Measurements from ENCODE around the gene OR12D2.
"Not testable (repeated sequence)": the region's sequence is repeated elsewhere in the genome, so short reads cannot be mapped to it uniquely, and the experiment has no call there.

OR12D2 gene, protein sequence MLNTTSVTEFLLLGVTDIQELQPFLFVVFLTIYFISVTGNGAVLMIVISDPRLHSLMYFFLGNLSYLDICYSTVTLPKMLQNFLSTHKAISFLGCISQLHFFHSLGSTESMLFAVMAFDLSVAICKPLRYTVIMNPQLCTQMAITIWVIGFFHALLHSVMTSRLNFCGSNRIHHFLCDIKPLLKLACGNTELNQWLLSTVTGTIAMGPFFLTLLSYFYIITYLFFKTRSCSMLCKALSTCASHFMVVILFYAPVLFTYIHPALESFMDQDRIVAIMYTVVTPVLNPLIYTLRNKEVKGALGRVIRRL

DNA sequence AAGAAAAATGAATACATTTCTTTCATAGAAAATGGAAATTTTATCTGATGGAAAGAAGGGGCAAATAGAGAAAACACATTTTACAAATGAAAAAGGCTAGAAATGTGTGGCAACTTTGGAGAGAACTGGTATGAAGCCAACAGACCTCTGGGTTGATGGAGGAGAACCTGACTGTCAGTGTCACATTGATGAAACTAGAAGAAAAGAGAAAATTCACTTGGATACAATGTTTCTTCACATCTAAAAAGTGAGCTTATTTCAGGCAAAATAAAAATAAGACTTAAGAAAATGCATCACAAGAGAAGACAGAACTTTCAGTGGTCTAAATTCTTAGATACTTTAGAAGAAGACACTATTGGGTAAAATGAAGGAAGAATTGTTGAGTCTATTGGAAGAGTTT lies at the start of gene OR12D2:
TSS of gene OR12D2 (plus strand) at position 301 of the 400 bp plus-strand sequence. CDS start 1,069 bp downstream, outside the sequence.
- H3K36me3 ChIP-seq (ENCODE audit: control insufficient read depth in 2 of 2, insufficient read depth in 1 of 2, low read length in 2 of 2) = no peaks in the 10 kb centered on the region
- H3K4me1 ChIP-seq (ENCODE audit: control insufficient read depth, insufficient read depth, low read length) = no peaks in the 10 kb centered on the region
- CTCF ChIA-PET = no interaction called here
- TF ChIP-seq ZNF654 (tag by site-specific recombination; IDR thresholded peaks at IDR 0.05; ENCODE audit: low read depth) (no peak), ZNF558 (tag by site-specific recombination; IDR thresholded peaks at IDR 0.05) (no peak), ZNF830 (tag by site-specific recombination; IDR thresholded peaks at IDR 0.05; ENCODE audit: low read depth) (no peak), ZNF366 (tag by site-specific recombination; conservative IDR thresholded peaks at IDR 0.05) (no peak), ZFP41 (tag by site-specific recombination; IDR thresholded peaks at IDR 0.05; ENCODE audit: borderline replicate concordance) (no peak), ZNF433 (tag by site-specific recombination; IDR thresholded peaks at IDR 0.05; ENCODE audit: low read depth) (no peak)
- TF ChIP-seq, protein P1, sequence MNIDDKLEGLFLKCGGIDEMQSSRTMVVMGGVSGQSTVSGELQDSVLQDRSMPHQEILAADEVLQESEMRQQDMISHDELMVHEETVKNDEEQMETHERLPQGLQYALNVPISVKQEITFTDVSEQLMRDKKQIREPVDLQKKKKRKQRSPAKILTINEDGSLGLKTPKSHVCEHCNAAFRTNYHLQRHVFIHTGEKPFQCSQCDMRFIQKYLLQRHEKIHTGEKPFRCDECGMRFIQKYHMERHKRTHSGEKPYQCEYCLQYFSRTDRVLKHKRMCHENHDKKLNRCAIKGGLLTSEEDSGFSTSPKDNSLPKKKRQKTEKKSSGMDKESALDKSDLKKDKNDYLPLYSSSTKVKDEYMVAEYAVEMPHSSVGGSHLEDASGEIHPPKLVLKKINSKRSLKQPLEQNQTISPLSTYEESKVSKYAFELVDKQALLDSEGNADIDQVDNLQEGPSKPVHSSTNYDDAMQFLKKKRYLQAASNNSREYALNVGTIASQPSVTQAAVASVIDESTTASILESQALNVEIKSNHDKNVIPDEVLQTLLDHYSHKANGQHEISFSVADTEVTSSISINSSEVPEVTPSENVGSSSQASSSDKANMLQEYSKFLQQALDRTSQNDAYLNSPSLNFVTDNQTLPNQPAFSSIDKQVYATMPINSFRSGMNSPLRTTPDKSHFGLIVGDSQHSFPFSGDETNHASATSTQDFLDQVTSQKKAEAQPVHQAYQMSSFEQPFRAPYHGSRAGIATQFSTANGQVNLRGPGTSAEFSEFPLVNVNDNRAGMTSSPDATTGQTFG (tag by site-specific recombination; IDR thresholded peaks at IDR 0.05; ENCODE audit: borderline replicate concordance) = no peak
- POLR2A ChIA-PET = no interaction called here
- no peaks in the 10 kb centered on the region for H3K9me3 ChIP-seq (ENCODE audit: control insufficient read depth, insufficient read depth, low read depth, low read length)
- H3K4me3 ChIP-seq (ENCODE audit: low read depth, low read length) = no peak within 1 kb of the TSS
- H3K27ac ChIP-seq (ENCODE audit: extremely low read depth, low read depth, low read length) = no peak within 1 kb of the TSS

DNA sequence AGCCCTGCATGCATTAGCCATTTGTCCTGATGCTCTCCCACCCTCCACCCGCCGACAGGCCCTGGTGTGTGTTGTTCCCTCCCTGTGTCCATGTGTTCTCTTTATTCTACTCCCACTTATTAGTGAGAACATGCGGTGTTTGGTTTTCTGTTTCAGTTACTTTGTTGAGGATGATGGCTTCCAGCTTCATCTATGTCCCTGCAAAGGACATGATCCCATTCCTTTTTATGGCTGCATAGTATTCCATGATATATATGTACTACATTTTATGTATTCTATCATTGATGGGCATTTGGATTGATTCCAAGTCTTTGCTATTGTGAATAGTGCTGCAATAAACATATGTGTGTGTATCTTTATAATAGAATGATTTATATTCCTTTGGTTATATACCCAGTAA lies 46.1 kb upstream of the OR12D2 start:
- POLR2A ChIA-PET; H3K4me1 ChIP-seq (ENCODE audit: control insufficient read depth, insufficient read depth, low read length); H3K4me3 ChIP-seq (ENCODE audit: low read depth, low read length); H3K9me3 ChIP-seq (ENCODE audit: control insufficient read depth, insufficient read depth, low read depth, low read length); H3K36me3 ChIP-seq (ENCODE audit: control insufficient read depth in 2 of 2, insufficient read depth in 1 of 2, low read length in 2 of 2); H3K27ac ChIP-seq (ENCODE audit: extremely low read depth, low read depth, low read length); CTCF ChIA-PET: not testable (repeated sequence)
- TF ChIP-seq ZNF146 (tag by site-specific recombination; IDR thresholded peaks at IDR 0.05) = 0 out of 2 replicates have a peak, but pooled peaks have one; percentile 56

DNA sequence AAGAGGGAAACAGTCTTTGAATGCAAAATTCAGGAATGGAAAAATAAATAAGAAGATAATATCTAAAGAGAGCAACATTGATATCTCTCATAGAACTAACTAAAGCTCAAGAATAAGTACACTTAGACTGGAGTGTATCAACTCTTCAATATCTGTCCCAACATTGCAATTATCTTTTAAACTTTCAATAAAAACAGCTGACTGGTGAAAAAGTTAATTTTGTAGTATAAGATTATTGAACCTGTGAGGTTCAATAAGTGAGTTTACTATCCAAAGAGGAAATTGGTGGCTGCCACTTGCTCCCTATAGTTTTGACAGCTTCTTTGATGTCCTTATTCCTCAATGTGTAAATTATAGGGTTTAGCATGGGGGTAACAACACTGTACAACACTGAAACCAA lies 40.5 kb upstream of the OR12D2 start:
- no peaks in the 10 kb centered on the region for H3K36me3 ChIP-seq (ENCODE audit: control insufficient read depth in 2 of 2, insufficient read depth in 1 of 2, low read length in 2 of 2)
- TF ChIP-seq KLF7 (tag by site-specific recombination; IDR thresholded peaks at IDR 0.05; ENCODE audit: borderline replicate concordance) (no peak), SP3 (tag by site-specific recombination; IDR thresholded peaks at IDR 0.05) (no peak), TCF7L2 (IDR thresholded peaks at IDR 0.05; ENCODE audit: borderline replicate concordance, low read depth, low read length) (no peak), ZNF514 (tag by site-specific recombination; IDR thresholded peaks at IDR 0.05) (no peak), ZNF24 (tag by site-specific recombination; IDR thresholded peaks at IDR 0.05) (no peak), ZBTB8A (tag by site-specific recombination; IDR thresholded peaks at IDR 0.05) (no peak), ZFHX2 (tag by site-specific recombination; conservative IDR thresholded peaks at IDR 0.05) (no peak), ZNF121 (tag by site-specific recombination; IDR thresholded peaks at IDR 0.05) (no peak), ZNF10 (tag by site-specific recombination; IDR thresholded peaks at IDR 0.05) (no peak), ZNF626 (tag by site-specific recombination; IDR thresholded peaks at IDR 0.05) (no peak), ZBTB1 (tag by site-specific recombination; IDR thresholded peaks at IDR 0.05) (no peak), ZNF37A (tag by site-specific recombination; IDR thresholded peaks at IDR 0.05) (no peak), GLIS1 (tag by site-specific recombination; IDR thresholded peaks at IDR 0.05) (no peak), REPIN1 (tag by site-specific recombination; IDR thresholded peaks at IDR 0.05; ENCODE audit: low read depth) (no peak), ZNF791 (tag by site-specific recombination; IDR thresholded peaks at IDR 0.05) (no peak)
- H3K27ac ChIP-seq (ENCODE audit: extremely low read depth, low read depth, low read length) = no peak overlapping the region
- H3K4me3 ChIP-seq (ENCODE audit: low read depth, low read length) = no peak overlapping the region
- no peaks in the 10 kb centered on the region for H3K4me1 ChIP-seq (ENCODE audit: control insufficient read depth, insufficient read depth, low read length)
- CTCF ChIA-PET = interaction anchor here (0.8 kb wide), 1 partner anchor 10 kb away, joined by 3 read pairs; no protein-coding TSS in a partner anchor
- POLR2A ChIA-PET = no interaction called here
- no peaks in the 10 kb centered on the region for H3K9me3 ChIP-seq (ENCODE audit: control insufficient read depth, insufficient read depth, low read depth, low read length)

Measured in HEK293 (cell line).